HEK293T (cell line): Measurements from ENCODE around the gene LZTR1.

Source experiments
- FOXA1 ChIP-seq: fragments of 450-650 bp; IDR thresholded peaks from 2 replicates; pipeline ENCODE4 v1.6.1; 2016; ENCODE audit warnings: mild to moderate bottlenecking
- FOXK2 ChIP-seq: fragments of 450-650 bp; IDR thresholded peaks from 2 replicates; pipeline ENCODE4 v1.6.1; 2016; ENCODE audit warnings: mild to moderate bottlenecking
- HDGF ChIP-seq: fragments of 450-650 bp; IDR thresholded peaks from 2 replicates; pipeline ENCODE4 v1.6.1; 2017; ENCODE audit warnings: antibody characterized with exemption, borderline replicate concordance
- LEF1 ChIP-seq: fragments of 450-650 bp; IDR thresholded peaks from 2 replicates; pipeline ENCODE4 v1.6.1; 2017; ENCODE audit warnings: mild to moderate bottlenecking, borderline replicate concordance
- SP1 ChIP-seq: fragments of 450-650 bp; IDR thresholded peaks from 2 replicates; pipeline ENCODE4 v1.6.1; 2017
- SUZ12 ChIP-seq: fragments of 450-650 bp; IDR thresholded peaks from 2 replicates; pipeline ENCODE4 v1.6.1; 2016; ENCODE audit warnings: mild to moderate bottlenecking
- TARDBP ChIP-seq: fragments of 450-650 bp; IDR thresholded peaks from 2 replicates; pipeline ENCODE4 v1.6.1; 2016

DNA sequence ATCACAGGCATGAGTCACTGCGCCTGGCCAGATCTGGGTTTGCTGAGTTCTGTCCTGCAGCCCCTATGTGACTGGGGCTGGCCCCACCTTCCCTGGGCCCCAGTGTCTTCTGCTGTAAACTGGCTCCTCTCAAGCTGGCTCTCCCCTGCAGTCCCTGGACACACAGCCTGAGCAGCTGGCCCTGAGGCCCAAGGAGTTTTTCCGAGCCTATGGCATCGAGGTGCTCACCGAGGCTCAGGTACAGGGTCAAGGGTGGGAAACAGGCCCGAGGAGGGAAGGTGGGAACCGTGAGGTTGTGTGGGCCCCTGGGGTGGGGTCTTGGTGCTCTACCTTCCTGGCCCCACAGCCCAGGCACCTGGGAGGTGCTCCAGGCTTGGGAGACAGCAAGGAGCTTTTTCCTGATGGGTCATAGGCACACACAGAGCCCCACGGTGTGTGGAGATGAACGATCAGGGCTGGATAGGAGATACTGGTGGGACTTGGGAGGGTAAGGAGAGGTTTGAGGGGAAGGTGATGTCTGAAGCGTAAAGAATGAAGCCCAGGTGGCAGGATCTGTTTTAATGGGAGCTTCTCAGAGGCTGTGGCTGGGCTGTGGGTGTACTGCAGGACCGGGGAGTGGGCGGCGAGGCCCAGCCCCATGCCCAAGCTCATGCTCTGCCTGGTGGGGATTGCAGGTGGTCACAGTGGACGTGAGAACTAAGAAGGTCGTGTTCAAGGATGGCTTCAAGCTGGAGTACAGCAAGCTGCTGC lies 6.4 kb upstream of the LZTR1 start:
- no peak for TF ChIP-seq SUZ12
- TF ChIP-seq HDGF, result no peak
- TF ChIP-seq TARDBP, result no peak
- no peak for TF ChIP-seq FOXK2
- no peak for TF ChIP-seq FOXA1
- TF ChIP-seq LEF1, result no peak
- no peak for TF ChIP-seq SP1
